Measurements from ENCODE around the gene LRIT1. TPM values are rescaled to one million over a fixed set of nuclear protein-coding genes. Genes with fewer than 3 reads are reported as not detected.

Gene LRIT1
- total RNA-seq, 1 donor from 2014 or later: 0.13 TPM

Other genes with a start within 250 kb of the LRIT1 start
- gene GHITM, start 102.0 kb downstream of the LRIT1 start, total RNA-seq: 394 TPM
- gene GPR15LG, start 67.7 kb downstream of the LRIT1 start, total RNA-seq: not detected
- gene CDHR1, start 47.0 kb downstream of the LRIT1 start, total RNA-seq: 0.32 TPM
- gene LRIT2, start 16.0 kb downstream of the LRIT1 start, total RNA-seq: not detected
- gene RGR, start 3.5 kb upstream of the LRIT1 start, total RNA-seq: 1.7 TPM
- gene CCSER2, start 87.0 kb upstream of the LRIT1 start, total RNA-seq: 165 TPM

Data from Right ventricle myocardium superior (tissue), 1 donor.